Measurements from ENCODE around the gene BCAS3.
A peak's percentile ranks its signal among the peaks of the same experiment; 100 is the strongest.

Gene BCAS3

GRCh38 chr17:61398721-61399130 lies 721.1 kb downstream of the BCAS3 start:
- DNase-seq (ENCODE audit: low read depth), result no peak

DNA sequence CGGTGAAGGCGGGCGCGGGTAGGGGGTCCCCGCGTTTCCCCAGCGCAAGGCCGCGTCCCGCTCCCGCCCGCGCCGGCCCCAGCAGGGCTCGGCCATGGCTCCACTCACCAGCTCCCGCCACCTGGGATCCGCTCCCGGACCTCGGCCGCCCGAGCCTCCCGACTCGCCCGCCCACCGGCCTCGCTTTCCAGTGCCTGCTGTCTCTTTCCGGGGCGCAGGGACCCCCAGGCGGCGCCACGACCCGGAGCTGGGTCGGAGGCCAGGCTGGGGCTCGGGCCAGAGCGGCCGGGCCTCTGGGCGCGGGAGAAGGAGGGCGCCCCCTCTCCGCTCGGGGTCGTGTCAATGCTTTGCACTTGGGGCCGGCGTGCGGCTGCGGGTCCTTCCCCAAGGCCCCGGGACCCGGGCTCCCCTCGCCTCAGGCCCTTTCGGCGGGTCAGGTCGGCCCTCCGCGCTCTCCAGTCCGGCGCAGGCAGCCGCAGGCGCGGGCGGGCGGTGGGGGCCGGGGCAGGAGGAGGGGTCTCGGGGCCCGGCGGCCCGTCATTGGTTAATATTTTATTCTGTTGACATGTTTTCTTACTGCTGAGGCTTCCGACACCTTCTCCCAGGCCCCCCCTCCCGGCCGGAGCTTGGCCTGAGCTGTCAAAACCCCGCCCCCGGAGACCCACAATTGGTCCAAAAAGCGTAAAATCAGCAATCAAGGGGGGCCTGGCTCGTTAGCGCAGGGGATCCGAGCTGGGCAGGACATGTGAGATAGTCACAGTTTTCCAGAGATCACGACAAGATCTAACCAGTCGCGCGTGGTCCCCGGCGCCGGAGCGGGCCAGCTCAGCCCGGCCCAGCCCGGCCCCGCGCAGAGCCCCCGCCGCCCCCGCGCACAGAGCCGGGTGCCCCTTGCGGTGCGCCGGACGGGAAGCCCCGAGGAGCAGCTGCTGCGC lies 721.7 kb downstream of the BCAS3 start, which contains the start of gene TBX2:
Gene TBX2, plus strand, starts transcription at position 713 of the 935 bp plus-strand sequence. CDS start 334 bp downstream, outside the sequence.
- peak; percentile 68 for DNase-seq (ENCODE audit: low read depth)

- no peak for DNase-seq (ENCODE audit: low read depth)
These were observed 722.5 kb downstream of the BCAS3 start for GRCh38 chr17:61400066-61400716.

DNA sequence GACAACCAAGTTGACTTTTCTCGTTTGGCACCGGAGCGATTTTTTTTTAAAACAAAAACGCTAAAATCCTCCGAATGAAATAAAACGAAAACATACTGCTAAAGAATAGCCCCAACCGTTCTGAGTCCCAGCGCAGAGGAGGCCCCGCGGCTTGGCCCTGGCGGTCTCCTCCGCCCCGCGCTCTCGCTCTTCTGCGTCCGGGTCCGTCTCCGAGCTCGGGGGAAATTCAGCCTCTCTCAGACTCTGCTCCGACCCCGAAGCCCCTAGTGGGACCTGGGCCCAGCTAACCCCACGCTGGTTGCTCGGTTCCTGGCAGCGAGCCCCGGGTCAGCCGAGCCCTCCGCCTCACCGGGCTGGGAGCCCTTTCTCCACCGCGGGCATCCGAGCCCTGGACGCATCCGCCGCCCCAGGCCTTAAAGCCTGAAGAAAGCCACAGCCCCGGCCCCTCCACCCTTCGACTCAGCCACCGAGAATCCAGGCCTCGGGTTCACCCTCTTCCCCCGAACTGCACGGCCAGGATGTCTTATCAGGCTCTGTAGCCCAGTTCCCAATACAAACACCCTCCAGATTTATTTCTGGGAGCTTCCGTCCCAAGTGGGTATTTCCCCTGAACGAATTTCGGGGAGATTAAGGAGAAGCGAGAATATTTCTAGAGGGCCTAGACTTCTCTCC lies 723.2 kb downstream of the BCAS3 start:
- no peak for DNase-seq (ENCODE audit: low read depth)

GRCh38 chr17:61401389-61402072 lies 723.9 kb downstream of the BCAS3 start:
- DNase-seq (ENCODE audit: low read depth), result no peak

DNA sequence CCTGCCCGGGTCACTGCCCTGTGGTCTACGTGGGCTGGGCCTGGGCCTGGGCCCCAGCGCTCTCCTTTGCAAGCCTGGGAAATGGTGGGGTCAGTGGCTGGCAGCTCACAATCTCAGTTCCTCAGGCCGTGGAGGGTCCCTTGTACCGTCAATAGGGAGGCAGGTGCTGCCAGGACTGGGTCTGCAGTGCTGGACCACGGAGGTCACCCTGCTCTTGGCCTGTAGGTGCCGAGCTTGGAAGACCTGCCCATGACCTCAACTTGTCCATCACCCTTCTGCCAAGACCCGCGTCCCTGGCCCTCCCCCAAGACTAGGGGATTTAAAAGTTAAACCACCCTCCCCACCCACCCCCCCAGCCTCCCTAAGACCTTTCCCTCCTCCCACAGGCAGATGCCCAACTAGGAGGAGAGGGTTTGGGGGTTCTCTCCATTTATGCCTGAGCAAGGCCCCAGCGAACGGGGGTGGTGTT lies 724.5 kb downstream of the BCAS3 start:
- no peak for DNase-seq (ENCODE audit: low read depth)

DNA sequence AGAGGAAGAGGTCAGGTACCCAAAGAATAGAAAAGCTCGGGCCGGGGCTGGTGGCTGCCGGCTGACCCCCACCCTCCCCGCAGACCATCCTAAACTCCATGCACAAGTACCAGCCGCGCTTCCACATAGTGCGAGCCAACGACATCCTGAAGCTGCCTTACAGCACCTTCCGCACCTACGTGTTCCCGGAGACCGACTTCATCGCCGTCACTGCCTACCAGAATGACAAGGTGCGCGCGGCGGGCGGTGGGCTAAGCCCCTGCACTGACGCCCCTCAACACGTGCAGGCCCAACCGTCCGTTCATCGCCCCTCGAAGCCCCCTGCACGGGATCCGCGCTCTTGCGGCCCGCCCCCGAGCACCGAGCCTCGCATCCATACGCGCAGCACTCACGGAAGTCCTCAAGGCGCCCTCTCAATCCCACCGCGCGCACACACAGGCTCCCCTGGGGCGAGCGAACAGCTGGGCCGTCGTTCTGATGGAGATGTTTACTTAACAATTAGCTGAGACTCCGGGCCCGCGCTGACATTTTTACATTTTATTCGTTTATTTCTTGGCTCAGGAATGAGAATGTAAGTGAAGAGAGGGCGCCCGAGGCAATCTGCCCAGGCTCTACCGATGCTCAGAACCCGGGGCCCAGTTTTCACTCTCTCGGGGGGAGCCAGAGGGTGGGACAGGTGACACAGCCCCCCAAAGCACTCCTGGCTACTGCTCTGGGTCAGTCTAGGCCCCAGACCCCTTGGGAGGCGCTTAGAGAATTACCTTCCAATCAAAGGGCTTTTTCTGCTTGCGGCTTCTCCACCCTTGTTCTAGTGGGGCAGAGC lies 725.5 kb downstream of the BCAS3 start:
- DNase-seq (ENCODE audit: low read depth), result no peak

GRCh38 chr17:61403801-61404662 lies 726.4 kb downstream of the BCAS3 start:
- no peak for DNase-seq (ENCODE audit: low read depth)

DNA sequence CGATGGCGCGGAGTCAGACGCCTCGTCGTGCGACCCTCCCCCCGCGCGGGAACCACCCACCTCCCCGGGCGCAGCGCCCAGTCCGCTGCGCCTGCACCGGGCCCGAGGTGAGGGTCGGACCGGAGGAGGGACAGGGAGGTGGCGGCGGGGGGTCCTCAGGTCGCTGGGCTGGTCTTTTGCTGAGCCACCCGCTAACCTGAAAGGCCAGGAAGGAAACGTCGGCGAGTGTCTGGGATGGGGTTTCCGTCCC lies 726.9 kb downstream of the BCAS3 start:
- DNase-seq (ENCODE audit: low read depth), result no peak

- DNase-seq (ENCODE audit: low read depth), result no peak
These were observed 727.4 kb downstream of the BCAS3 start for GRCh38 chr17:61404913-61405685.

- no peak for DNase-seq (ENCODE audit: low read depth)
These were observed 728.3 kb downstream of the BCAS3 start for GRCh38 chr17:61405686-61406536.

DNA sequence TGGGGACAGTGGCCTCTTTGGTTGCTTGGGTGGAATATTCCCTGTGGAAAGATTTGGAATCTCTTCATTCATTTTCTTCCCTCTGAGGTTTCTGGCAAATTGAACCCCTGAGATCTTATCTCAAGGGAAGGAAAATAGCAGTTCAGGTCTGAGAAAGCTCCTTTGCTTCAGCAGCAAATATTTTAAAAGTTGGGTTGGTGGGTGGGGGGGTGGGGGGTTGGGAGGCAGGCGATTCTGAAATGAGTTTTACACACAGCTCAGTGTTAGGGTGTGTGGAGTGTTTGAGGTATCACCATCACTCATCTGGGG lies 728.8 kb downstream of the BCAS3 start:
- DNase-seq (ENCODE audit: low read depth), result no peak

GRCh38 chr17:61406971-61407911 lies 729.6 kb downstream of the BCAS3 start:
- DNase-seq (ENCODE audit: low read depth), result no peak

- no peak for DNase-seq (ENCODE audit: low read depth)
These were observed 730.7 kb downstream of the BCAS3 start for GRCh38 chr17:61408151-61409041.

- DNase-seq (ENCODE audit: low read depth), result no peak
These were observed 731.9 kb downstream of the BCAS3 start for GRCh38 chr17:61409301-61410112.
